IMR-90 (cell line): ENCODE measurements around the gene GIMAP8. TPM values are rescaled to one million over a fixed set of nuclear protein-coding genes. Genes with fewer than 3 reads are reported as not detected.

Source experiments
- ATAC-seq: fragments of 200-7000 bp; cut with Tn5 transposase; 2 replicates; pipeline ENCODE4 v1.9.1; 2020; ENCODE audit warnings: low read depth, mild to moderate bottlenecking, moderate library complexity
- BruUV-seq: library from RNA; stranded (reverse); fragments of 400-500 nt; replicated peaks from 2 replicates; lab custom pipeline; 2021; lab: Mats Ljungman, UMichigan
- CTCF ChIA-PET: fragments of 300-600 bp; formaldehyde crosslinking; extraction: SDS; loops from one replicate; lab custom pipeline; 2021; ENCODE audit warnings: antibody characterized with exemption; lab: Yijun Ruan, JAX
- POLR2A ChIA-PET: fragments of 300-600 bp; sonication (Branson Sonifier 250); formaldehyde crosslinking; loops from one replicate; lab custom pipeline; 2022; ENCODE audit warnings: antibody characterized with exemption; ENCODE audit not compliant: unreplicated experiment; lab: Charles Lee
- DNase-seq: peaks from one replicate; pipeline ENCODE4 v3.0.0; 2013
- H2AFZ ChIP-seq: replicated peaks from 2 replicates; pipeline ENCODE3; 2013; ENCODE audit warnings: low read length, mild to moderate bottlenecking; ENCODE audit not compliant: poor library complexity
- H2AK5ac ChIP-seq: 2 replicates; pipeline ENCODE4 v1.6.1; 2013; ENCODE audit warnings: low read depth, low read length, inconsistent platforms
- H2AK9ac ChIP-seq: replicated peaks from 2 replicates; pipeline ENCODE3; 2013; ENCODE audit warnings: mild to moderate bottlenecking, low read depth, low read length, moderate library complexity; ENCODE audit not compliant: poor library complexity
- H2BK120ac ChIP-seq: 2 replicates; pipeline ENCODE4 v1.6.1; 2013; ENCODE audit warnings: low read depth, low read length, inconsistent platforms
- H2BK15ac ChIP-seq: 3 replicates; pipeline ENCODE4 v1.6.1; 2013; ENCODE audit warnings: low read depth, low read length, inconsistent platforms
- H2BK20ac ChIP-seq: 2 replicates; pipeline ENCODE4 v1.6.1; 2013; ENCODE audit warnings: low read depth, mild to moderate bottlenecking, inconsistent platforms, low read length, moderate library complexity
- H2BK5ac ChIP-seq: 2 replicates; pipeline ENCODE4 v1.6.1; 2013; ENCODE audit warnings: mild to moderate bottlenecking, low read depth, low read length, inconsistent platforms; ENCODE audit not compliant: poor library complexity, severe bottlenecking
- H3K14ac ChIP-seq: replicated peaks from 2 replicates; pipeline ENCODE4 v1.6.1; 2013; ENCODE audit warnings: low read depth, low read length, inconsistent platforms
- H3K18ac ChIP-seq: 2 replicates; pipeline ENCODE4 v1.6.1; 2013; ENCODE audit warnings: low read depth, low read length, control low read depth
- H3K23ac ChIP-seq: 2 replicates; pipeline ENCODE4 v1.6.1; 2013; ENCODE audit warnings: low read depth, low read length, inconsistent platforms
- H3K27ac ChIP-seq: 2 replicates; pipeline ENCODE4 v1.5.1; 2013; ENCODE audit warnings: mild to moderate bottlenecking, control low read depth, low read length; ENCODE audit not compliant: insufficient read depth
- H3K27me3 ChIP-seq: 2 replicates; pipeline ENCODE4 v1.6.1; 2013; ENCODE audit warnings: low read length; ENCODE audit not compliant: control insufficient read depth, insufficient read depth
- H3K36me3 ChIP-seq: 2 replicates; pipeline ENCODE4 v1.6.1; 2013; ENCODE audit warnings: low read length, mixed read lengths; ENCODE audit not compliant: control insufficient read depth, insufficient read depth
- H3K4ac ChIP-seq: 2 replicates; pipeline ENCODE4 v1.6.1; 2013; ENCODE audit warnings: low read depth, low read length, inconsistent platforms
- H3K4me1 ChIP-seq: 2 replicates; pipeline ENCODE4 v1.6.1; 2013; ENCODE audit warnings: low read length, mixed read lengths; ENCODE audit not compliant: control insufficient read depth, insufficient read depth
- H3K4me2 ChIP-seq: 2 replicates; pipeline ENCODE4 v1.6.1; 2013; ENCODE audit warnings: low read depth, mild to moderate bottlenecking, control low read depth, low read length, moderate library complexity
- H3K4me3 ChIP-seq: 2 replicates; pipeline ENCODE4 v1.5.1; 2013; ENCODE audit warnings: low read depth, mild to moderate bottlenecking, control low read depth, low read length, moderate library complexity; ENCODE audit not compliant: insufficient read depth
- H3K56ac ChIP-seq: 2 replicates; pipeline ENCODE4 v1.6.1; 2013; ENCODE audit warnings: low read length, inconsistent platforms; ENCODE audit not compliant: insufficient read depth; ENCODE audit errors: extremely low read depth
- H3K79me1 ChIP-seq, 2 experiments: 2 replicates each; pipeline ENCODE4 v1.6.1; 2013; ENCODE audit warnings: low read length in 2 of 2, inconsistent platforms in 1 of 2, low read depth in 1 of 2
- H3K9ac ChIP-seq: 2 replicates; pipeline ENCODE4 v1.6.1; 2013; ENCODE audit warnings: low read depth, low read length, control low read depth
- H3K9me1 ChIP-seq: 2 replicates; pipeline ENCODE4 v1.6.1; 2013; ENCODE audit warnings: low read length, inconsistent platforms; ENCODE audit not compliant: insufficient read depth
- H3K9me3 ChIP-seq: 2 replicates; pipeline ENCODE4 v1.6.1; 2013; ENCODE audit warnings: low read length; ENCODE audit not compliant: control insufficient read depth, insufficient read depth
- H4K20me1 ChIP-seq: 2 replicates; pipeline ENCODE4 v1.6.1; 2013; ENCODE audit warnings: low read length, inconsistent platforms; ENCODE audit not compliant: insufficient read depth
- H4K5ac ChIP-seq: 2 replicates; pipeline ENCODE4 v1.6.1; 2013; ENCODE audit warnings: mild to moderate bottlenecking, low read depth, low read length, control low read depth
- H4K8ac ChIP-seq, 2 experiments: 2 replicates each; pipeline ENCODE4 v1.6.1; 2013; ENCODE audit warnings: low read depth in 2 of 2, low read length in 2 of 2, control low read depth in 1 of 2, inconsistent platforms in 1 of 2
- H4K91ac ChIP-seq: 2 replicates; pipeline ENCODE4 v1.6.1; 2013; ENCODE audit warnings: low read depth, low read length, inconsistent platforms; ENCODE audit not compliant: insufficient read depth
- CEBPB ChIP-seq: IDR thresholded peaks from 2 replicates; pipeline ENCODE4 v1.6.1; 2012; ENCODE audit warnings: low read depth, low read length, improper control_type of control experiment
- FOS ChIP-seq: fragments of 150-350 bp; IDR thresholded peaks from 2 replicates; pipeline ENCODE4 v1.6.1; 2016; ENCODE audit warnings: low read depth, low read length
- NFE2L2 ChIP-seq: fragments of 150-350 bp; IDR thresholded peaks from 2 replicates; pipeline ENCODE4 v1.6.1; 2016; ENCODE audit warnings: low read depth, mild to moderate bottlenecking, low read length
- RAD21 ChIP-seq: IDR thresholded peaks from 2 replicates; pipeline ENCODE4 v1.6.1; 2012; ENCODE audit warnings: low read length, improper control_type of control experiment
- RCOR1 ChIP-seq: IDR thresholded peaks from 2 replicates; pipeline ENCODE4 v1.6.1; 2012; ENCODE audit warnings: mild to moderate bottlenecking, low read length, improper control_type of control experiment; ENCODE audit not compliant: insufficient replicate concordance
- RFX5 ChIP-seq: IDR thresholded peaks from 2 replicates; pipeline ENCODE4 v1.8.0; 2012; ENCODE audit warnings: low read depth, mild to moderate bottlenecking, low read length, moderate library complexity
- SMC3 ChIP-seq: fragments of 150-350 bp; IDR thresholded peaks from 2 replicates; pipeline ENCODE4 v1.6.1; 2016; ENCODE audit warnings: low read depth, mild to moderate bottlenecking, antibody characterized with exemption, low read length, moderate library complexity
- WGBS, 2 experiments: methylation state at CpG; one replicate each; pipeline versions ENCODE4 v1.1.5 to v1.1.7; 2013; ENCODE audit warnings: missing lambda C conversion rate in 2 of 2; ENCODE audit not compliant: insufficient read length in 1 of 2; ENCODE audit errors: extremely low coverage in 2 of 2; 5-methylcytosine and 5-hydroxymethylcytosine counted together
- dilution Hi-C: fragments of 300-500 bp; cut with HindIII; formaldehyde crosslinking; loops from one replicate; pipeline ENCODE4 v1.14.3; 2018; ENCODE audit warnings: low sequenced_read_pairs; ENCODE audit not compliant: unreplicated experiment
- in situ Hi-C: fragments of 300-500 bp; cut with MboI; formaldehyde crosslinking; loops from 3 replicates; pipeline ENCODE4 v1.14.3; 2019; ENCODE audit warnings: low sequenced_read_pairs, inconsistent platforms, mixed read lengths
- intact Hi-C: fragments of 100-400 bp; cut with micrococcal nuclease; formaldehyde crosslinking; loops from 2 replicates; pipeline ENCODE4 v1.10.0; 2022
- polyA plus RNA-seq, 3 experiments: library from polyadenylated mRNA; depleted of rRNA; stranded (reverse); fragments of >200 nt; gene quantifications; 2 replicates each; pipeline ENCODE4 v1.2.3, GENCODE V29; 2012; ENCODE audit warnings: low replicate concordance in 1 of 3
- total RNA-seq: library from RNA; depleted of rRNA; stranded (reverse); fragments of >200 nt; gene quantifications from 2 replicates; pipeline ENCODE4 v1.2.3, GENCODE V29; 2012
- TF ChIP-seq, protein P1 (sequence below): fragments of 150-350 bp; IDR thresholded peaks from 2 replicates; pipeline ENCODE4 v1.6.1; 2017; ENCODE audit warnings: mild to moderate bottlenecking, antibody characterized with exemption, low read length, low read depth

GIMAP8 gene
- total and polyA plus RNA-seq, 2 of the 4 experiments (the other 2 are of a cell fraction): not detected

- H3K36me3 ChIP-seq: no peaks in the 10 kb centered on the region
- ATAC-seq: no peak
- no TSS peak for BruUV-seq
- H3K56ac ChIP-seq: no peak within 1 kb of the TSS
- H2BK20ac ChIP-seq: no peak within 1 kb of the TSS
- no peaks in the 10 kb centered on the region for H3K79me1 ChIP-seq
- no peaks in the 10 kb centered on the region for H3K9me1 ChIP-seq
- no peak within 1 kb of the TSS for H4K8ac ChIP-seq
- intact Hi-C loops (no loop called here), dilution Hi-C loops (no loop called here), in situ Hi-C loops (no loop called here)
- no peak within 1 kb of the TSS for H3K4me3 ChIP-seq
- no peak within 1 kb of the TSS for H4K91ac ChIP-seq
- no peak for TF ChIP-seq FOS
- no peak for TF ChIP-seq RCOR1
- TF ChIP-seq NFE2L2: no peak
- TF ChIP-seq, protein P1, sequence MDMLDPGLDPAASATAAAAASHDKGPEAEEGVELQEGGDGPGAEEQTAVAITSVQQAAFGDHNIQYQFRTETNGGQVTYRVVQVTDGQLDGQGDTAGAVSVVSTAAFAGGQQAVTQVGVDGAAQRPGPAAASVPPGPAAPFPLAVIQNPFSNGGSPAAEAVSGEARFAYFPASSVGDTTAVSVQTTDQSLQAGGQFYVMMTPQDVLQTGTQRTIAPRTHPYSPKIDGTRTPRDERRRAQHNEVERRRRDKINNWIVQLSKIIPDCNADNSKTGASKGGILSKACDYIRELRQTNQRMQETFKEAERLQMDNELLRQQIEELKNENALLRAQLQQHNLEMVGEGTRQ: no peak
- no peak for TF ChIP-seq RFX5
- TF ChIP-seq CEBPB: no peak
- TF ChIP-seq RAD21: no peak
- TF ChIP-seq SMC3: no peak
- no peak within 1 kb of the TSS for H3K9ac ChIP-seq
- H2AK9ac ChIP-seq: no peak within 1 kb of the TSS
- POLR2A ChIA-PET: no interaction called here
- no peak within 1 kb of the TSS for H3K4ac ChIP-seq
- H3K23ac ChIP-seq: no peak within 1 kb of the TSS
- no peak for DNase-seq
- H2BK120ac ChIP-seq: no peak within 1 kb of the TSS
- no peaks in the 10 kb centered on the region for H3K27me3 ChIP-seq
- H2AFZ ChIP-seq: no peak within 1 kb of the TSS
- H4K20me1 ChIP-seq: no peaks in the 10 kb centered on the region
- H3K9me3 ChIP-seq: peaks cover 2% of the 10 kb centered on the region; the same call in 1 of the 2 replicates
- no peak within 1 kb of the TSS for H2BK15ac ChIP-seq
- no peak within 1 kb of the TSS for H3K27ac ChIP-seq
- no peak within 1 kb of the TSS for H4K5ac ChIP-seq
- H3K14ac ChIP-seq: no peak within 1 kb of the TSS
- H3K4me2 ChIP-seq: no peak within 1 kb of the TSS
- no peaks in the 10 kb centered on the region for H3K4me1 ChIP-seq
- CTCF ChIA-PET: no interaction called here
- WGBS, 2 experiments: no CpG with 5 or more reads among the region's 3 CpGs
- H3K18ac ChIP-seq: no peak within 1 kb of the TSS
- no peak within 1 kb of the TSS for H2AK5ac ChIP-seq
- H2BK5ac ChIP-seq: no peak within 1 kb of the TSS
These were observed 64.4 kb downstream of the GIMAP8 start, which contains the start of gene GIMAP7 for GRCh38 chr7:150514748-150515222. TSS of gene GIMAP7 (plus strand) at chr7:150514872. CDS start at chr7:150519975, 5,103 bp downstream.
